ENCODE data around the gene ZDHHC19.
"Not testable (repeated sequence)": the region's sequence is repeated elsewhere in the genome, so short reads cannot be mapped to it uniquely, and the experiment has no call there.

The ZDHHC19 gene

GRCh38 chr3:196202516-196202970 lies 8.7 kb downstream of the ZDHHC19 start:
- no peak for DNase-seq

DNA sequence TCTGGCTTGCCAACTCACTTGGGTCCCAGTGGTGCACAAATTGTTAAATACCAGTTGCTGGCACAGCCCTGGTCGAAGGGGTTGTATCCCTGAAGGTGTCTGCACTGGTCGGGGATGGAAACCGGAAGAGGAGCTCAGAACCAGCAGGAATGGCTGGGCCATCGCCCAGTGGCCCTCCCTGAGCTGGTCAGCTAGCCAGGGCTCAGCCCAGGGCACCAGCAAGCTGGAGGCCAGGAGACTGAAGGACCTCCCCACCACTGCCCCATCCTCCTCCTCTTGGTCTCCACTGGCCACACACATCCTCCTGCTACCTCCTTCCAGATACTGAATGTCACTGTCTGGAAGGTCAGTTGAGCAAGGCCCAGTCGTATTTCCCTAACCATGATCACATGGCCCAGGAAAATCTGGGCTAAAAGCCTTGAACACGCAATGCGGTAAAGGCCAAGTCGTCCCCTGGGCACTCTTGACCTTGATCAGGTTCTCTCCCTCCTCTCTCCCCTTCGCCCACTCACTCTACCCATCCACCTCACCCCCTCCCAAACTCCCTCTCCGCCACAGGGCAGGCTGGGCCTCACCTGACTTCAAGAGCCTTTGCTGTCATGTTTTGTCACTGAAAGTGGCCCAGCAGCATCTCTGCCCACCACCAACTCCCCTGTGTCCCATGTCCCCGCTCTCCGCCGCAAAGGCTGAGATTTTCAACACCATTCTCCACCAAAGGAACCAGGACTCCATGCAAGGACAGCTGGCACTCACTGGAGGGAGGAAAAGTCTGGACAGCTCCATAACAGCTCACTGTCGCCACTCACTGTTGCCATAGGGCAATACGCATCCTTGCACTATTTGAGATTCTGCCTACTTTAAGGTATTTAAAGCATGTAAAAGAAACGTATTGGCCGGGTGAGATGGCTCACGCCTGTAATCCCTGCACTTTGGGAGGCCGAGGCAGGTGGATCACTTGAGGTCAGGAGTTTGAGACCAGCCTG lies 12.1 kb downstream of the ZDHHC19 start:
- no peak for DNase-seq

- no peak for DNase-seq
Observed at GRCh38 chr3:196198081-196198675, 13.0 kb downstream of the ZDHHC19 start.

DNA sequence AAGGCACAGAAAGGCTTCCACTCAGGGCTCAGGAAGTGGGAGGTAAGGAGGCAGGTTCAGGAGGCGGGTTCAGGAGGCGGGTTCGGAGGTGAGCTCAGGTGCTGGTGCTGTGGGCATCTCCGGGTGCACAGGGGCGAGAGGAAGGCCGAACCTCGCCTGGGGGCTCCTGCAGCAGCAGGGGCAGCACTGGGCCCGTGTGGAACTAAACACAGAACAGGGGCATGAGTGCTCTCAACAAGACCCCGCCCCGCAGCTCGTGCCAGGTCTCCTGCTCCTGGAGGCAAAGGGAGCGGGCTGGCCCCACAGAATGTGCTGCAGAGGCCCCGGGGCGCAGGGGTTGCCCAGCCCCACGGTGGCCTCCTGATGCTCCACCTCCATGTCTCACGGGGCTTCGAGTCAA lies 13.7 kb downstream of the ZDHHC19 start:
- no peak for DNase-seq

DNA sequence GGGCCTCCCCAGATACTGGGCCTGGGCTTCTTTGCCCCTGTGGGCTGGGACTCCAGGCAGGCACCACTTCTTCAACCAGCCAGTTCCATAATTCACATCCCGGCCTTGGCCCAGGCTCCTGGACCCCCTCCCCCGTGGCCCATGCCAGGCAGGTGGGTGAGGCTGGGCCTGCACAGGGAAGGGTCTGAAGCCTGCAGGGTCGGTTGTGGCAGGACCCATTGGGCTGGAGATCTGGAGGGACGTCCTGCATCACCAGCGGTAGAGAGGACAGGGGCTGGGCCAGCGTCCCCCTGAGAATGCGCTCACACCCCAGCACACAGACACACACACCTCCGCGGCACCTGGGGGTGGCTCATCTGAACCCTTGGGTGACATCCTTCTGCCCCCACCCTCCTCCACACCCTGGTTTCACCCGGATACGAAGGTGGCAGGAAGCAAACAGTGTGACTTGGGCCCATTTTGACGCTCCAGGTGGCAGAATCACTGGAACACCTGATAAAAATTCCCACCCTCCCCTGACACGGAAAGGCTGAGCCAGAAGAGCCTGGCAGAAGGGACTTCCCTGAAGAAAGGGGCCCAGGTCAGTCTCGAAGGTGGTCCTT lies 15.4 kb downstream of the ZDHHC19 start:
- DNase-seq = no peak

GRCh38 chr3:196194542-196194915 lies 16.7 kb downstream of the ZDHHC19 start:
- DNase-seq = no peak

DNA sequence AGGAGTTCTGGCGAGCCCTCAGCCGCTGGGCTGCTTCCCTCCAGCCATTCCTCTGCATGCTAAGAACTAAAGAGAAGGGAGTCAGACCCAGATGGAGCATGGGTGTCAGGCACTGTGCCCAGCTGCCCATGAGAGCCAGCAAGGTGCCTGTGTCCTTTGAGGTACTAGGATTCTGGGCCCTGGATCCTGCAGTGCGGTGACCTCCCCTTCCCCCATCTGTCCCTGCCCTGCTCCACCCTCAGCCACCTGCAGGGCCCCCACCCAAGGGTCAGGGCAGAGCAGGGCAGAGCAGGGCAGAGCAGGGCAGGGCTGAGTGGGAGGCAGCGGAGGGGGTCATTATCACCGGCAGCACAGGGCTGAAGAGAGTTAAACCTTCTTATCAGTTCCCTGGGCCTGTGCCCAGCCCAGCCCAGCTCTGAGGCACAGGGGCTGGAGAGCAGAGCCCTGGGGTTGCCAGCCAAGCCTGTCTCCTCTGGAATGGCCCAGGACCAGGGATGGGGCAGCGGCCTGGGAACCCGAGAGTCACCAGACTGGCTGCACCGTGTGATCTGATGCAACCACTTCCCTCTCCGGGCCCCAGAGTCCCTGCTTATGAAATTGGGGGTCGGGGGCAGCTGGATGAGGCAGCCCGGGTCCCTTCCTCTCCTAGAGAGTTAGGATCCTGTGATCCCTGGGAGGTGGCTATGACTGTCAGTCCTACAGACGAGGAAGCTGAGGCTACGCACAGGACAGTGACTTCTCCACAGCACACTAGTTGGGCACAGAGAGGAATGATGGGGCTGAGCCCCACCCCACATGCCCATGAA lies 17.3 kb downstream of the ZDHHC19 start:
- no peak for DNase-seq

DNA sequence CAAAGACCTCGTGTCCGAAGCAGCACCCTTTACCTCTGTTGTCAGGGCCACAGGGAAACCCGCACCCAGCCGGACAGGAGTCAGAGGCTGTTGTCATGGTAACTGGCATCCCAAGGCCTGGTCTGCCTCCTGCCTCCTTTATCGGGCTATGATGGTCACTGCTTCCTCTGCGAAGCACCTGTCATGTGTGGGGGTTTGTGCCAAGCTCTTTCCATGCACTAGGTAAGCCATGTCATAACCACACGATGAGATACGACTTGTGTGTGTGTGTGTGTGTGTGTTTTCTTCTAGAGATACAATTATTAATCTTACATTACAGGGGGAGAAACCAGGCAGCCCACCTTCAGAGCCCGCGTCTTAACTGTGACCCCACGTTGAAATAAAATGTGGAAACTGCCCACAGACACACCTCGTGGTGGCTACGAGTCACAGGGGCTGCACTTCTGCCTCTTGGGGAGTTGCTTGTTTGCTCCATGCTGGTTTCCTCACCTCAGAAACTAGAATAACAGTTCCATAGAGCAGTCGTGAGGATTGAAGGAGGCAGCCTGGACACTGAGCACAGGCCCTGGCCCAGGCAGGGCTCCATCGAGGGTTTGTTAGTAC lies 18.0 kb downstream of the ZDHHC19 start:
- DNase-seq = no peak

DNA sequence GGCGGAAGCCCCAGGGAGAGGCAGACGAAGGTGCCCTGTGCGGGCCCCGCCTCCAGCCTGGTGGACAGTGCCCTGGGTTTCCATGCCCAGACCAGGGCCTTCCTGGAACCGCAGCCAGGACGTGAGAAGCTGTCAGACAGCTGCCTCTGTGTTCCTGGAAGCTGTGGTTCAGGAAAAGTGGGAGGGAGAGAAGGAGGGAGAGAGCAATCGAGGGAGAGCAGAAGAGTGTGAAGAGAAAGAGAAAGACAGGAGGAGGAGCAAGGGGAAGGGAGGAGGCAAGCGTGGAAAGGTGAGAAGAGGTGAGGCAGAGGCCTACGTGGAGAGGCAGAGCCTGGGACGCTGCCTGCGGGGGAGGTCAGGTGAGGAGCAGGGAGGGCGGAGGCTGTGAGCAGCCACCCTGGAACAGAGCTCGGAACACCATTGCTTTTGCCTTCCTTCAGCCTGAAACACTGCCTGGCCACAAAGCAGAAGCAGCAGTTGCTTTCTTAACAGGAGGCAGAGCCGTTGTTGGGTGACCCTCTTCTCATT lies 18.6 kb downstream of the ZDHHC19 start:
- no peak for DNase-seq

DNA sequence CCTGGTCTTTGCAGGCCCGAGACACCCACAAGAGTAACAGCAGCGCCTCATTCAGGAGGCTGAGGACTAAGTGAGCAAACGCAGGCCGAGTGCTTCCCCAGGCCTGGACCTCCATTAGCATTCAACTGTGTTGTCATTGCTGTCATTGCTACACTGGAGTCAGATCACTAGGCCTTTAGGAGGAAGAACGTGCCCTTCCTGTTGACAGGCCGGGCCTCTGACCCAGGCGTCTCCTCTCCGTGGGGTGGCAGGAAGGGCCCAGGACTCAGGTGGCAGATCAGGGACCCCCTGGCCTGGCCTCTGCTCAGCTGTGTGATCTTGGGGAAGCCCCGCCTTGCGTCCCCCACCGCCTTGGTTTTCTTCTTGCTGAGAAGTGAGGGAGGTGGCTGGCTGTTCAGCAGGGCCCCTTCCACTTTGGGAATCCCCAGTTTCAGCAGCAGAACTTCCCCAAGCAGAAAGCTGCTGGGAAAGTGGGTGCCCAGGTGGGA lies 19.1 kb downstream of the ZDHHC19 start:
- no peak for DNase-seq

DNA sequence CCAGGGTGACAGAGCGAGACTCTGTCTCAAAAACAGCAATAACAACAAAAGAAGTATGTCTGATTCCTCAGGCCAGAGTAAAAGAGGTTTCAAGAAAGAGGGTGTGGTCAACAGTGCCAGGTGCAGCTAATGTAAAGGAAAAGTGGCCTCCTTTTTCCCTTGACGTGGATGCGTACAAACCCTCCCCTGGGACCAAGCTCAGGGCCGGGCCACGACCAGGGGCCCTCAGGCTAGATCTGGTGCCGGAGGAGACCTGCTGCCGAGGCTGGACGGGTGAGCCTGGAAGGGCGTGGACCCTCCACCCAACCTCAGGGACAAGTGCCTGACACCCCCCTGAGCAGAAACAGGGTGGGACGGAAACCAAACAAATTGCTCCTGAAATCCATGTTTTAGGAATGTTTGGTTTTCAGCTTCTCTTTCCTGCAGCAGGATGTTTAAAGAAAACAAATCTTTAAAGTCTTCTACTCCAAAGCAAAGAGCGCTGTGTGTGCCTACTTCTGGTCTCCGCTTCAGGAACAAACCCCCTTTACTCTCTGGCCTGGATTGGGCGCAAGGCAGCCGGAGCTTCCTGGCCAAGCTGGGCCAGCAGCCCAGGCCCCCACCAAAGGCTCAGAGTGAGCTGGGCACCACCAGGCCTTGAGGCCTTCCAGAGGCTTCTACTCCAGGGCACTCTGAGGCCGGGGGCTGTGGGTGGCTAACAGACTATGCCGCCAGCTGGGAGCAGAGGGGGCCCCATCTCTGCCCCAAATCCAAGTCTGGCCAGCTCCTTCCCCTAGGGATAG lies 21.4 kb downstream of the ZDHHC19 start:
- no peak for DNase-seq

- peak; percentile 68 for DNase-seq
Observed at GRCh38 chr3:196186651-196187573, 24.3 kb downstream of the ZDHHC19 start.

GRCh38 chr3:196184881-196185280 lies 26.3 kb downstream of the ZDHHC19 start:
- no peak for DNase-seq

DNA sequence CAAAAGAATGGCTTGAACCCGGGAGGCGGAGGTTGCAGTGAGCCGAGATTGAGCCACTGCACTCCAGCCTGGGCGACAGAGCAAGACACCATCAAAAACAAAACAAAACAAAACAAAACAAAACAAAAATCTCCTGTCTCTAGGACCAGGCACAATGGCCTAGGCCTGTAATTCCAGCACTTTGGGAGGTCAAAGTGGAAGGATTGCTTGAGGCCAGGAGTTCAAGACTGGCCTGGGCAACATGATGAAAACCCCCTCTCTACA lies 27.1 kb downstream of the ZDHHC19 start:
- not testable (repeated sequence) for DNase-seq

DNA sequence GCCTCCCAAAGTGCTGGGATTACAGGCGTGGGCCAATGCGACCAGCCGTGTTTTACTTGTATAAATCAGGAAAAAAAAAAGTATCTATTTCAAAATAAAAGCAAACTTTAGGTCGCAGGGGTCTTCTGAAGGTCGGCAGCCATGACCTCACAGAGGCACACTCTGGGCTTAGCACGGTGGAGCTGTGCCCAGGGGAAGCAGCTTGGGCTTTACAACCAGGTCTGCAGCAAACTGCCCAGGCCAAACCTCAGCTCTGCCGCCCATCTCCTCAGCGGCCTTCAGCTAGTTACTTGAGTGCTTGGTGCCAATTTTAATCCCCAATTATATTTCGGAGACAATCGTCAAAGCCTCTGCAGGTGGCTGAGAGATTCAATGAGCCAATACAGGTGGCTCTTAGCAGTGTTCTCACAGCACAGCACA lies 30.1 kb downstream of the ZDHHC19 start:
- DNase-seq = no peak

DNA sequence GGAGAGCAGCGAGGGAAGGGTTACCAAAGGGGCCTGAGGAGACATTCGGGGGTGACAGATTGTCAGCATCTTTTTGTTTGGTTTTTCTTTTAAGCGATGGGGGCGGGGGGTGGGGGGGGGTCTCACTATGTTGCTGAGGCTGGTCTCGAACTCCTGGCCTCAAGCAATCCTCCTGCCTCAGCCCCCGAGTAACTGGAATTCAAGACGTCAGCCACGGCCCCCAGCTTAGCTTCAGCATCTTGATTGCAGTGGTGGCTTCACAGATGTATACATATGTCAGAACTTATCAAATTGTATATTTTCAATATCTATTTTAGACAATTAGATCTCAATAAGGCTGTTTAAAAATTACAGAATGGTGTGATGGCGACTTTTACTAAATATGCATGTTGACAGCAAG lies 30.9 kb downstream of the ZDHHC19 start:
- DNase-seq = no peak

- no peak for DNase-seq
Observed at GRCh38 chr3:196179380-196180308, 31.6 kb downstream of the ZDHHC19 start.

GRCh38 chr3:196178993-196179379 lies 32.2 kb downstream of the ZDHHC19 start:
- no peak for DNase-seq

- no peak for DNase-seq
Observed at GRCh38 chr3:196177967-196178366, 33.2 kb downstream of the ZDHHC19 start.

Measured in NCI-H748 treated with DMSO at 0.1 percent for 48 hours (cell line).